Effector memory CD8-positive, alpha-beta T cell (primary cell): ENCODE data around the gene DENND1A.

Experiments
- ATAC-seq: fragments of 150-1000 bp; cut with Tn5 transposase; replicated peaks from 2 replicates; pipeline ENCODE4 v1.10.0; 2021; ENCODE audit warnings: mild to moderate bottlenecking, moderate library complexity
- DNase-seq, 3 experiments: peaks; one replicate each; pipeline ENCODE4 v3.0.0; 2021
- H3K27ac Mint-ChIP-seq, 2 donors: one replicate each; pipeline ENCODE4 v1.8.0; 2022; ENCODE audit warnings: mild to moderate bottlenecking in 2 of 2, mixed read lengths in 2 of 2, moderate library complexity in 2 of 2
- H3K27me3 Mint-ChIP-seq, 2 donors: one replicate each; pipeline ENCODE4 v1.8.0; 2022; ENCODE audit warnings: mixed read lengths in 2 of 2
- H3K36me3 Mint-ChIP-seq: one replicate; pipeline ENCODE4 v1.8.0; 2022; ENCODE audit warnings: mild to moderate bottlenecking, moderate library complexity, mixed read lengths; ENCODE audit not compliant: insufficient read depth
- H3K4me1 Mint-ChIP-seq, 2 donors: one replicate each; pipeline ENCODE4 v1.8.0; 2022; ENCODE audit warnings: low read depth in 2 of 2, mixed read lengths in 2 of 2
- H3K4me3 Mint-ChIP-seq, 2 donors: one replicate each; pipeline ENCODE4 v1.8.0; 2022; ENCODE audit warnings: mild to moderate bottlenecking in 2 of 2, mixed read lengths in 2 of 2, moderate library complexity in 2 of 2
- H3K9me3 Mint-ChIP-seq, 2 donors: one replicate each; pipeline ENCODE4 v1.8.0; 2022; ENCODE audit warnings: mixed read lengths in 2 of 2

The DENND1A gene

GRCh38 chr9:123686131-123686828 is 243.6 kb downstream of the DENND1A start:
- H3K36me3 Mint-ChIP-seq: no peaks in the 10 kb centered on the region
- H3K4me1 Mint-ChIP-seq: peaks cover 8 to 19% of the 10 kb centered on the region in 2 donors
- peak overlapping the region in 1 of 2 donors; percentile 19 for H3K27ac Mint-ChIP-seq
- no peak for DNase-seq
- ATAC-seq: no peak
- H3K9me3 Mint-ChIP-seq: no peaks in the 10 kb centered on the region
- no peaks in the 10 kb centered on the region for H3K27me3 Mint-ChIP-seq
- H3K4me3 Mint-ChIP-seq: no peak overlapping the region

- peaks cover 11 to 19% of the 10 kb centered on the region in 2 donors for H3K4me1 Mint-ChIP-seq
- H3K27me3 Mint-ChIP-seq: no peaks in the 10 kb centered on the region
- H3K36me3 Mint-ChIP-seq: no peaks in the 10 kb centered on the region
- peak overlapping the region in 1 of 2 donors; percentile 19 for H3K27ac Mint-ChIP-seq
- H3K4me3 Mint-ChIP-seq: no peak overlapping the region
- H3K9me3 Mint-ChIP-seq: no peaks in the 10 kb centered on the region
- DNase-seq (no peak), ATAC-seq (no peak)
Measured at GRCh38 chr9:123685489-123686083, 244.3 kb downstream of the DENND1A start.

GRCh38 chr9:123684393-123685149 is 245.4 kb downstream of the DENND1A start:
- Mint-ChIP-seq H3K4me1 (peaks cover 15 to 21% of the 10 kb centered on the region in 2 donors), H3K4me3 (no peak overlapping the region), H3K27me3 (no peaks in the 10 kb centered on the region), H3K9me3 (no peaks in the 10 kb centered on the region), H3K27ac (no peak overlapping the region), H3K36me3 (no peaks in the 10 kb centered on the region)
- ATAC-seq (no peak), DNase-seq (no peak)

DNA sequence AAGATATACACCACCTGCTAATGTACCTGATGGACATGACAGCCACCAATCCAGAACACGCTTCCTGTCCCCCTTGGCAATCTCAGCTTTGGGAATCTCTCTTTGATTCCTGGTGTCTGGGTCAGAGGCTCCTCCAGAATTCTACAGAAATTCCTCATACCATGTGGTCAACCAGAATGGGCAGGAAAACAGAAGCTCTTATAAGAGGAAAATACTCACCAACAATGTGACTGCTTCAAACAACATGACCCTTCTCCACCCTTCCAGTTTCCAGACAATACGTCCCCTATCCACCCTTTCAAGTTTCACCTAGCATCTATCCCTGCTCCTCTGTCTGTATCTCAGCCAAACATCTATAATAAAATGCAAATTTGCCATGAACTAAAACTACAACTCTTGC is 247.2 kb downstream of the DENND1A start:
- Mint-ChIP-seq H3K27me3 (no peaks in the 10 kb centered on the region), H3K36me3 (no peaks in the 10 kb centered on the region), H3K4me3 (no peak overlapping the region), H3K4me1 (peaks cover 17 to 23% of the 10 kb centered on the region in 2 donors), H3K9me3 (no peaks in the 10 kb centered on the region), H3K27ac (no peak overlapping the region)
- ATAC-seq (no peak), DNase-seq (no peak)

GRCh38 chr9:123680352-123680751 is 249.6 kb downstream of the DENND1A start:
- H3K4me1 Mint-ChIP-seq: peaks cover 16 to 19% of the 10 kb centered on the region in 2 donors

GRCh38 chr9:123679330-123679987 is 250.5 kb downstream of the DENND1A start:
- Mint-ChIP-seq H3K4me1 (peaks cover 9 to 14% of the 10 kb centered on the region in 2 donors), H3K36me3 (peaks cover 2% of the 10 kb centered on the region), H3K27ac (peak overlapping the region in 1 of 2 donors; percentile 66), H3K27me3 (no peaks in the 10 kb centered on the region), H3K9me3 (peaks cover 0 to 2% of the 10 kb centered on the region in 2 donors), H3K4me3 (peak overlapping the region; percentile 25 to 39)
- DNase-seq (no peak), ATAC-seq (no peak)

More at GRCh38 chr9:123680352-123680751, 249.6 kb downstream of the DENND1A start:
- DNase-seq (no peak), ATAC-seq (no peak)
- Mint-ChIP-seq H3K27ac (no peak overlapping the region), H3K27me3 (no peaks in the 10 kb centered on the region), H3K9me3 (no peaks in the 10 kb centered on the region), H3K36me3 (no peaks in the 10 kb centered on the region), H3K4me3 (no peak overlapping the region)

GRCh38 chr9:123678878-123679329 is 251.0 kb downstream of the DENND1A start:
- Mint-ChIP-seq H3K27ac (no peak overlapping the region), H3K27me3 (no peaks in the 10 kb centered on the region), H3K4me1 (peaks cover 7 to 11% of the 10 kb centered on the region in 2 donors), H3K9me3 (peaks cover 3 to 8% of the 10 kb centered on the region in 2 donors), H3K36me3 (peaks cover 5% of the 10 kb centered on the region), H3K4me3 (no peak overlapping the region)
- ATAC-seq (no peak), DNase-seq (no peak)

GRCh38 chr9:123678038-123678877 is 251.7 kb downstream of the DENND1A start:
- DNase-seq (no peak), ATAC-seq (no peak)
- Mint-ChIP-seq H3K9me3 (peaks cover 3 to 10% of the 10 kb centered on the region in 2 donors), H3K27ac (no peak overlapping the region), H3K4me1 (peaks cover 8 to 11% of the 10 kb centered on the region in 2 donors), H3K4me3 (no peak overlapping the region), H3K36me3 (peaks cover 5% of the 10 kb centered on the region), H3K27me3 (no peaks in the 10 kb centered on the region)

- no peak overlapping the region for H3K27ac Mint-ChIP-seq
- H3K4me1 Mint-ChIP-seq: peaks cover 8 to 11% of the 10 kb centered on the region in 2 donors
- peaks cover 5% of the 10 kb centered on the region for H3K36me3 Mint-ChIP-seq
- no peak for DNase-seq
- H3K9me3 Mint-ChIP-seq: peaks cover 3 to 10% of the 10 kb centered on the region in 2 donors
- no peak for ATAC-seq
- H3K27me3 Mint-ChIP-seq: no peaks in the 10 kb centered on the region
- H3K4me3 Mint-ChIP-seq: no peak overlapping the region
Measured at GRCh38 chr9:123676869-123677268, 253.1 kb downstream of the DENND1A start.

- Mint-ChIP-seq H3K4me3 (no peak overlapping the region), H3K36me3 (peaks cover 8% of the 10 kb centered on the region), H3K9me3 (peaks cover 6% of the 10 kb centered on the region in 2 donors), H3K27me3 (no peaks in the 10 kb centered on the region), H3K4me1 (peaks cover 0 to 4% of the 10 kb centered on the region in 2 donors), H3K27ac (no peak overlapping the region)
- ATAC-seq (no peak), DNase-seq (no peak)
Measured at GRCh38 chr9:123669346-123669745, 260.6 kb downstream of the DENND1A start.

GRCh38 chr9:123663529-123663928 is 266.4 kb downstream of the DENND1A start:
- no peak overlapping the region for H3K27ac Mint-ChIP-seq
- H3K36me3 Mint-ChIP-seq: peaks cover 6% of the 10 kb centered on the region
- peaks cover 0 to 6% of the 10 kb centered on the region in 2 donors for H3K9me3 Mint-ChIP-seq

GRCh38 chr9:123662057-123662776 is 267.7 kb downstream of the DENND1A start:
- Mint-ChIP-seq H3K36me3 (peaks cover 1% of the 10 kb centered on the region), H3K27me3 (no peaks in the 10 kb centered on the region), H3K4me3 (no peak overlapping the region), H3K27ac (no peak overlapping the region), H3K9me3 (peaks cover 0 to 6% of the 10 kb centered on the region in 2 donors), H3K4me1 (no peaks in the 10 kb centered on the region)
- ATAC-seq (no peak), DNase-seq (no peak)

More at GRCh38 chr9:123663529-123663928, 266.4 kb downstream of the DENND1A start:
- H3K4me3 Mint-ChIP-seq: no peak overlapping the region
- no peaks in the 10 kb centered on the region for H3K4me1 Mint-ChIP-seq
- no peaks in the 10 kb centered on the region for H3K27me3 Mint-ChIP-seq
- DNase-seq: no peak
- no peak for ATAC-seq
